ENCODE data around the gene COL4A1.

GRCh38 chr13:110298505-110299282, 8.3 kb downstream of the COL4A1 start:
- TF ChIP-seq CTCF (conservative IDR thresholded peaks at IDR 0.05; ENCODE audit: low read length) = no peak
- TF ChIP-seq EZH2phosphoT487 (IDR thresholded peaks at IDR 0.05; ENCODE audit: borderline replicate concordance) = no peak

Data from Loucy (cell line).